PC-3 (cell line): ENCODE measurements around the gene SIPA1L3. TPM values are rescaled to one million over a fixed set of nuclear protein-coding genes. Genes with fewer than 3 reads are reported as not detected.

Experiments used
- ATAC-seq: fragments of 200-7000 bp; cut with Tn5 transposase; 2 replicates; pipeline ENCODE4 v1.9.1; 2020; ENCODE audit warnings: mild to moderate bottlenecking, moderate library complexity
- BruUV-seq: library from RNA; stranded (reverse); fragments of 400-500 nt; replicated peaks from 2 replicates; lab custom pipeline; 2021; lab: Mats Ljungman, UMichigan
- CTCF ChIA-PET: fragments of 300-600 bp; sonication (Branson Sonifier 250); formaldehyde crosslinking; loops from one replicate; lab custom pipeline; 2022; ENCODE audit warnings: antibody characterized with exemption; lab: Charles Lee
- POLR2A ChIA-PET: fragments of 300-600 bp; sonication (Branson Sonifier 250); formaldehyde crosslinking; loops from one replicate; lab custom pipeline; 2022; ENCODE audit warnings: antibody characterized with exemption; ENCODE audit not compliant: unreplicated experiment; lab: Charles Lee
- DNase-seq: peaks from one replicate; pipeline ENCODE4 v3.0.0-alpha.2; 2015
- H2AFZ ChIP-seq: fragments of 300-600 bp; sonication (generic); 2 replicates; pipeline ENCODE4 v1.6.0; 2016; ENCODE audit warnings: antibody characterized with exemption, low read length
- H3F3A ChIP-seq: fragments of 300-600 bp; sonication (generic); one replicate; pipeline ENCODE4 v1.6.0; 2017; ENCODE audit warnings: antibody characterized with exemption, low read length, control low read depth, mild to moderate bottlenecking; ENCODE audit not compliant: unreplicated experiment
- H3K27ac ChIP-seq: fragments of 300-600 bp; sonication (generic); 2 replicates; pipeline ENCODE4 v1.5.1; 2016; ENCODE audit warnings: mild to moderate bottlenecking, low read length
- H3K27me3 ChIP-seq: fragments of 300-600 bp; sonication (generic); 2 replicates; pipeline ENCODE4 v1.6.1; 2016; ENCODE audit warnings: low read length, mixed read lengths
- H3K36me3 ChIP-seq: fragments of 300-600 bp; sonication (generic); 2 replicates; pipeline ENCODE4 v1.6.1; 2016; ENCODE audit warnings: low read depth, mixed run types, low read length, mixed read lengths
- H3K4me1 ChIP-seq: fragments of 300-600 bp; sonication (generic); 2 replicates; pipeline ENCODE4 v1.5.1; 2016; ENCODE audit warnings: low read length; ENCODE audit not compliant: insufficient read depth
- H3K4me2 ChIP-seq: fragments of 300-600 bp; sonication (generic); 2 replicates; pipeline ENCODE4 v1.6.0; 2016; ENCODE audit warnings: low read length
- H3K4me3 ChIP-seq: fragments of 300-600 bp; sonication (generic); 2 replicates; pipeline ENCODE4 v1.5.1; 2016; ENCODE audit warnings: mild to moderate bottlenecking, low read length, mixed read lengths
- H3K79me2 ChIP-seq: fragments of 300-600 bp; sonication (generic); 2 replicates; pipeline ENCODE4 v1.6.1; 2017; ENCODE audit warnings: low read length, mixed read lengths
- H3K9ac ChIP-seq: fragments of 300-600 bp; sonication (generic); 2 replicates; pipeline ENCODE4 v1.6.0; 2016; ENCODE audit warnings: mild to moderate bottlenecking, low read length
- H3K9me2 ChIP-seq: fragments of 300-600 bp; sonication (generic); replicated peaks from 2 replicates; pipeline ENCODE4 v1.6.1; 2016; ENCODE audit warnings: mixed run types, low read length, mixed read lengths
- H3K9me3 ChIP-seq: fragments of 300-600 bp; sonication (generic); 2 replicates; pipeline ENCODE4 v1.6.1; 2016; ENCODE audit warnings: low read length, mixed read lengths
- H4K20me1 ChIP-seq: fragments of 300-600 bp; sonication (generic); 2 replicates; pipeline ENCODE4 v1.6.1; 2016; ENCODE audit warnings: low read length, mixed read lengths
- CTCF ChIP-seq: fragments of 300-600 bp; sonication (generic); conservative IDR thresholded peaks from 2 replicates; pipeline ENCODE4 v1.5.1; 2017; ENCODE audit warnings: antibody characterized with exemption, low read depth, mild to moderate bottlenecking, low read length
- EZH2 ChIP-seq: fragments of 300-600 bp; sonication (generic); IDR thresholded peaks from one replicate; pipeline ENCODE4 v1.6.1; 2017; ENCODE audit warnings: antibody characterized with exemption, mild to moderate bottlenecking, low read length; ENCODE audit not compliant: unreplicated experiment
- EZH2phosphoT487 ChIP-seq: fragments of 300-600 bp; sonication (generic); IDR thresholded peaks from 2 replicates; pipeline ENCODE4 v1.6.1; 2018; ENCODE audit warnings: mild to moderate bottlenecking, antibody characterized with exemption, low read length, borderline replicate concordance
- intact Hi-C: fragments of 100-400 bp; cut with micrococcal nuclease; formaldehyde crosslinking; loops from 2 replicates; pipeline ENCODE4 v1.9.0; 2023
- total RNA-seq: library from RNA; depleted of rRNA; stranded (reverse); fragments of >200 nt; gene quantifications from 2 replicates; pipeline ENCODE4 v1.2.3, GENCODE V29; 2014

Gene SIPA1L3
- total RNA-seq, 1 experiment from 2014 or later: 38.7 TPM

- ChIA-PET CTCF (no interaction called here), POLR2A (no interaction called here)
- intact Hi-C loops: no loop called here
- H3K4me3 ChIP-seq: no peak overlapping the region
- no peaks in the 10 kb centered on the region for H3K27me3 ChIP-seq
- H3K4me2 ChIP-seq: no peak overlapping the region
- no peaks in the 10 kb centered on the region for H3K4me1 ChIP-seq
- ATAC-seq (no peak), DNase-seq (no peak)
- no peaks in the 10 kb centered on the region for H3K36me3 ChIP-seq
- no peaks in the 10 kb centered on the region for H3K9me3 ChIP-seq
- H3K79me2 ChIP-seq: no peaks in the 10 kb centered on the region
- TF ChIP-seq CTCF (no peak), EZH2phosphoT487 (no peak), EZH2 (no peak)
- H3K9ac ChIP-seq: no peak overlapping the region
- no TSS peak for BruUV-seq
- no peak overlapping the region for H3K27ac ChIP-seq
- H4K20me1 ChIP-seq: no peaks in the 10 kb centered on the region
- H3K9me2 ChIP-seq: no peaks in the 10 kb centered on the region
- no peaks in the 10 kb centered on the region for H3F3A ChIP-seq
- no peak overlapping the region for H2AFZ ChIP-seq
Measured at GRCh38 chr19:37893845-37894575, 13.0 kb upstream of the SIPA1L3 start.

DNA sequence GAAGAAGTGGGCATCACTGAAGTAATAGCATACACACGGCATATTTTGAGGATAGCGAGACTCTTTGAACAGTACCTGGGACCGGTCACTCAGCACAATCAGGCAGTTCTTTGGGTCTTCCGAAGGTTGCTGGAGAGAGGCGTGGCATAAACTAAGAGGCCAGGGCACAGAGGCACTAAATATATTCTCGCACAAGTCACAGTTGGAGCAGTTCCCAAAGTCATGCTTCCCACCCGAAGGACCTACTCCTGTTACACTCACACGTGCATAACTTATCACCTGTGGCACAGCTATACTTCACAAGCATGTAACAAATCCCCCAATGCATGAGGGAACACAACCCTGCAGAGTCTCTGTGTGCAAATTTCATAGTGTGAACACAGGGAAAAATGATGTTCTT, 10.8 kb upstream of the SIPA1L3 start:
- no peaks in the 10 kb centered on the region for H3F3A ChIP-seq
- ATAC-seq: no peak

More for the DNA sequence above, 10.8 kb upstream of the SIPA1L3 start:
- no peak overlapping the region for H3K4me3 ChIP-seq
- no peaks in the 10 kb centered on the region for H3K4me1 ChIP-seq
- H3K36me3 ChIP-seq: no peaks in the 10 kb centered on the region
- ChIA-PET CTCF (no interaction called here), POLR2A (no interaction called here)
- H4K20me1 ChIP-seq: no peaks in the 10 kb centered on the region
- H3K79me2 ChIP-seq: no peaks in the 10 kb centered on the region
- H3K9me3 ChIP-seq: no peaks in the 10 kb centered on the region
- H3K9ac ChIP-seq: no peak overlapping the region
- H2AFZ ChIP-seq: no peak overlapping the region
- intact Hi-C loops: no loop called here
- no peaks in the 10 kb centered on the region for H3K27me3 ChIP-seq
- no TSS peak for BruUV-seq
- no peak overlapping the region for H3K4me2 ChIP-seq
- H3K27ac ChIP-seq: no peak overlapping the region
- H3K9me2 ChIP-seq: no peaks in the 10 kb centered on the region
- DNase-seq: no peak
- TF ChIP-seq EZH2phosphoT487 (no peak), EZH2 (no peak), CTCF (no peak)
